Spleen (tissue), 11 donors: ENCODE measurements around the gene UQCRQ. TPM values are rescaled to one million over a fixed set of nuclear protein-coding genes. Genes with fewer than 3 reads are reported as not detected.

Source experiments
- DNase-seq: peaks from one replicate; pipeline ENCODE4 v3.0.0-alpha.2; 2020
- H3K27ac ChIP-seq, 8 donors: fragments of 200-600 bp; sonication (generic) in 7 of 8; 1 replicate in 4 of 8; 2 replicates in 4 of 8; pipeline versions ENCODE4 v1.5.0 to v1.8.0; 2016 to 2021; ENCODE audit warnings: inconsistent platforms in 4 of 8, mild to moderate bottlenecking in 4 of 8, moderate library complexity in 1 of 8
- H3K27me3 ChIP-seq, 7 donors: fragments of 200-600 bp; sonication (generic) in 6 of 7; replicated peaks in 1 of 7; 1 replicate in 4 of 7; 2 replicates in 3 of 7; pipeline versions ENCODE4 v1.5.0 to v1.8.0; 2016 to 2021; ENCODE audit warnings: inconsistent platforms in 3 of 7, mild to moderate bottlenecking in 1 of 7
- H3K36me3 ChIP-seq, 6 donors: fragments of 200-600 bp; sonication (generic) in 5 of 6; 1 replicate in 4 of 6; 2 replicates in 2 of 6; pipeline versions ENCODE4 v1.5.0 to v1.8.0; 2016 to 2021; ENCODE audit warnings: inconsistent platforms in 2 of 6
- H3K4me1 ChIP-seq, 6 donors: fragments of 200-600 bp; sonication (generic) in 5 of 6; 1 replicate in 3 of 6; 2 replicates in 3 of 6; pipeline versions ENCODE4 v1.5.0 to v1.8.0; 2016 to 2021; ENCODE audit warnings: inconsistent platforms in 3 of 6
- H3K4me3 ChIP-seq, 8 donors: fragments of 200-600 bp; sonication (generic) in 7 of 8; 1 replicate in 4 of 8; 2 replicates in 4 of 8; pipeline versions ENCODE4 v1.5.0 to v1.8.0; 2016 to 2021; ENCODE audit warnings: inconsistent platforms in 4 of 8, mild to moderate bottlenecking in 4 of 8, moderate library complexity in 2 of 8
- H3K9me3 ChIP-seq, 8 donors: fragments of 200-600 bp; sonication (generic) in 7 of 8; 1 replicate in 4 of 8; 2 replicates in 4 of 8; pipeline versions ENCODE4 v1.5.0 to v1.8.0; 2016 to 2021; ENCODE audit warnings: inconsistent platforms in 4 of 8
- CTCF ChIP-seq, 11 experiments: fragments of 200-600 bp in 7 of 11; fragments of 450-650 bp in 4 of 11; sonication (generic) in 4 of 11; IDR thresholded peaks in 8 of 11; conservative IDR thresholded peaks in 3 of 11; 1 replicate in 7 of 11; 2 replicates in 4 of 11; pipeline versions ENCODE4 v1.4.0 to v1.8.0; 2016 to 2021; ENCODE audit warnings: antibody characterized with exemption in 11 of 11, inconsistent platforms in 4 of 11, mild to moderate bottlenecking in 1 of 11
- POLR2A ChIP-seq, 3 donors: fragments of 450-650 bp; IDR thresholded peaks; one replicate each; pipeline ENCODE4 v1.5.1; 2017; ENCODE audit warnings: antibody characterized with exemption in 3 of 3, mild to moderate bottlenecking in 1 of 3
- POLR2AphosphoS5 ChIP-seq, 3 donors: sonication (generic); formaldehyde crosslinking; IDR thresholded peaks; one replicate each; pipeline ENCODE4 v1.5.1; 2017; ENCODE audit warnings: antibody characterized with exemption in 3 of 3
- WGBS, 5 donors: extraction: QIAGEN DNeasy Blood & Tissue Kit in 3 of 5; methylation state at CpG; one replicate each; pipeline versions ENCODE4 v1.1.5 to v1.1.7; 2013 to 2018; 5-methylcytosine and 5-hydroxymethylcytosine counted together
- intact Hi-C: fragments of 100-400 bp; cut with DNase I; formaldehyde crosslinking; loops from one replicate; pipeline ENCODE4 v1.15.0; 2023; ENCODE audit warnings: low total_unique reads
- polyA plus RNA-seq, 3 donors: library from polyadenylated mRNA; stranded (reverse); fragments of 200-250 nt; gene quantifications; one replicate each; pipeline ENCODE4 v1.2.1, GENCODE V29; 2013
- total RNA-seq, 7 donors: library from RNA; depleted of rRNA in 3 of 7; stranded (reverse); fragments of >200 nt in 3 of 7; fragmentation: NEBNext Ultra II Directional in 4 of 7; extraction: Animal tissue kit (Norgen Biotek cat#: 25700) in 4 of 7; gene quantifications; one replicate each; pipeline versions ENCODE4 v1.1.0 to v1.2.1, GENCODE V29; 2016 to 2021
- donor health status: healthy with polysubstance abuse.
- donor health status: DM: no; HTN: no; CAD: no; lungs with moderate emphysema.
- donor health status: DM: no; HTN: no; CAD: no.
- donor health status: Bipolar disorder and iron deficiency.
- donor health status: healthy.
- donor health status: DM: no; HTN: no; CAD: no.
- donor health status: DM: yes; HTN: yes; CAD: no.

Gene UQCRQ
- total and polyA plus RNA-seq, 10 donors = 59.6 to 266 (median 164) TPM

- Histone ChIP-seq H3K4me1 (peaks cover 0 to 43% (median 32%) of the 10 kb centered on the region in 6 donors), H3K9me3 (no peaks in the 10 kb centered on the region), H3K4me3 (peak overlapping the region in 5 of 8 donors; percentile 8 to 53 (median 17)), H3K36me3 (no peaks in the 10 kb centered on the region), H3K27ac (no peak overlapping the region), H3K27me3 (peaks cover 0 to 95% (median 45%) of the 10 kb centered on the region in 7 donors)
- intact Hi-C loops = no loop called here
- DNase-seq = no peak
- no peak for TF ChIP-seq CTCF (IDR thresholded peaks at IDR 0.05 in 8 of 11, conservative IDR thresholded peaks at IDR 0.05 in 3 of 11)
- WGBS, 5 donors = 72 to 93% (median 84%) methylated on average over 6 to 7 of the region's 7 CpGs
Observed at GRCh38 chr5:132823481-132824050, 42.9 kb upstream of the UQCRQ start.

GRCh38 chr5:132824426-132824825 lies 42.0 kb upstream of the UQCRQ start:
- no peaks in the 10 kb centered on the region for H3K36me3 ChIP-seq
- no peak overlapping the region for H3K27ac ChIP-seq
- H3K9me3 ChIP-seq = no peaks in the 10 kb centered on the region
- H3K4me3 ChIP-seq = no peak overlapping the region
- intact Hi-C loops = no loop called here
- TF ChIP-seq CTCF (IDR thresholded peaks at IDR 0.05 in 8 of 11, conservative IDR thresholded peaks at IDR 0.05 in 3 of 11) (no peak), POLR2A (IDR thresholded peaks at IDR 0.05) (no peak), POLR2AphosphoS5 (IDR thresholded peaks at IDR 0.05) (no peak)
- 80 to 94% (median 89%) methylated on average over 3 of the region's 3 CpGs for WGBS, 5 donors
- H3K27me3 ChIP-seq = peaks cover 0 to 95% (median 48%) of the 10 kb centered on the region in 7 donors
- H3K4me1 ChIP-seq = peaks cover 0 to 45% (median 35%) of the 10 kb centered on the region in 6 donors
- no peak for DNase-seq

GRCh38 chr5:132825033-132825833 lies 41.2 kb upstream of the UQCRQ start:
- no peak overlapping the region for H3K27ac ChIP-seq
- TF ChIP-seq POLR2A (IDR thresholded peaks at IDR 0.05) (no peak), CTCF (IDR thresholded peaks at IDR 0.05 in 8 of 11, conservative IDR thresholded peaks at IDR 0.05 in 3 of 11) (no peak), POLR2AphosphoS5 (IDR thresholded peaks at IDR 0.05) (no peak)
- H3K27me3 ChIP-seq = peaks cover 0 to 95% (median 45%) of the 10 kb centered on the region in 7 donors
- 24 to 89% (median 27%) methylated on average over 5 to 71 of the region's 71 CpGs for WGBS, 5 donors
- H3K36me3 ChIP-seq = no peaks in the 10 kb centered on the region
- H3K9me3 ChIP-seq = no peaks in the 10 kb centered on the region
- no peak for DNase-seq
- peaks cover 4 to 45% (median 36%) of the 10 kb centered on the region in 6 donors for H3K4me1 ChIP-seq
- intact Hi-C loops = no loop called here
- peak overlapping the region; percentile 16 to 67 (median 34) for H3K4me3 ChIP-seq

- WGBS, 5 donors = 16 to 89% (median 20%) methylated on average over 5 to 43 of the region's 43 CpGs
- no peak for DNase-seq
- no peak overlapping the region for H3K27ac ChIP-seq
- H3K4me3 ChIP-seq = peak overlapping the region; percentile 16 to 67 (median 34)
- H3K9me3 ChIP-seq = no peaks in the 10 kb centered on the region
- intact Hi-C loops = no loop called here
- TF ChIP-seq POLR2A (IDR thresholded peaks at IDR 0.05) = no peak
- no peak for TF ChIP-seq CTCF (IDR thresholded peaks at IDR 0.05 in 8 of 11, conservative IDR thresholded peaks at IDR 0.05 in 3 of 11)
- no peak for TF ChIP-seq POLR2AphosphoS5 (IDR thresholded peaks at IDR 0.05)
- H3K4me1 ChIP-seq = peaks cover 4 to 50% (median 39%) of the 10 kb centered on the region in 6 donors
- no peaks in the 10 kb centered on the region for H3K36me3 ChIP-seq
- H3K27me3 ChIP-seq = peaks cover 0 to 95% (median 44%) of the 10 kb centered on the region in 7 donors
Observed at GRCh38 chr5:132825834-132826391, 40.5 kb upstream of the UQCRQ start.
